DND-41 (cell line): ENCODE results near the gene NCK1.
"Not testable (repeated sequence)": the region's sequence is repeated elsewhere in the genome, so short reads cannot be mapped to it uniquely, and the experiment has no call there.

ENCODE experiments used
- CTCF ChIP-seq: IDR thresholded peaks from 2 replicates; pipeline ENCODE4 v1.5.1; 2012; ENCODE audit warnings: borderline replicate concordance, low read length, moderate library complexity, mild to moderate bottlenecking; ENCODE audit not compliant: poor library complexity, severe bottlenecking; ENCODE audit errors: extremely low read depth
- EZH2 ChIP-seq: IDR thresholded peaks from 3 replicates; pipeline ENCODE4 v1.6.1; 2012; ENCODE audit warnings: borderline replicate concordance, low read depth, mild to moderate bottlenecking, moderate library complexity, low read length, inconsistent platforms; ENCODE audit not compliant: severe bottlenecking

DNA sequence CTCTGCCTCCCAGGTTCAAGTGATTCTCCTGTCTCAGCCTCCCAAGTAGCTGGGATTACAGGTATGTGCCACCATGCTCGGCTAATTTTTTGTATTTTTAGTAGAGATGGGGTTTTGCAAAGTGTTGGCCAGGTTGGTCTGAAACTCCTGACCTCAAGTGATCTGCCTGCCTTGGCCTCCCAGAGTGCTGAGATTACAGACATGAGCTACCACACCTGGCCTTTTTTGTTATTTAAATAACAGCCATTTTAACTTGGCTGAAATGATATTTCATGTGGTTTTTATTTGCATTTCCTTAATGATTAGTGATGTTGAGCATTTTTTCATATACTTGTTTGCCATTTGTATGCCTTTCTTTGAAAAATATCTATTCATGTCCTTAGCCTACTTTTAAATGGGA lies 35.2 kb downstream of the NCK1 start:
- not testable (repeated sequence) for TF ChIP-seq EZH2, CTCF
